DOHH2 (cell line): Measurements from ENCODE around the gene ADCK1.

Experiments
- CTCF ChIP-seq: fragments of 200-600 bp; sonication (generic); IDR thresholded peaks from one replicate; pipeline ENCODE4 v1.5.1; 2014; ENCODE audit warnings: antibody characterized with exemption, mild to moderate bottlenecking, low read depth, low read length; ENCODE audit not compliant: poor library complexity, severe bottlenecking
- EZH2phosphoT487 ChIP-seq: fragments of 200-600 bp; sonication (generic); IDR thresholded peaks from 2 replicates; pipeline ENCODE4 v1.6.1; 2017; ENCODE audit warnings: borderline replicate concordance, mild to moderate bottlenecking, antibody characterized with exemption, low read length, moderate library complexity, mixed read lengths

GRCh38 chr14:77883847-77884238 lies 83.9 kb downstream of the ADCK1 start:
- no peak for TF ChIP-seq CTCF
- no peak for TF ChIP-seq EZH2phosphoT487
